Kidney (tissue), 14 donors: ENCODE results near the gene XRCC6. TPM values are rescaled to one million over a fixed set of nuclear protein-coding genes. Genes with fewer than 3 reads are reported as not detected.

Experiments
- DNase-seq, 5 donors: peaks; one replicate each; pipeline ENCODE4 v3.0.0-alpha.2; 2013 to 2020
- FAIRE-seq: peaks from 2 replicates; lab custom pipeline; 2012; peaks lifted over from hg19 to GRCh38; lab: Jason Lieb, UNC
- H3K27ac ChIP-seq, 2 donors: one replicate each; pipeline ENCODE4 v1.7.0; 2013; ENCODE audit warnings: low read depth in 2 of 2, low read length in 2 of 2, inconsistent platforms in 1 of 2
- H3K27me3 ChIP-seq: one replicate; pipeline ENCODE4 v1.7.1; 2013; ENCODE audit warnings: low read length, inconsistent platforms; ENCODE audit not compliant: control insufficient read depth, insufficient read depth
- H3K36me3 ChIP-seq, 3 donors: one replicate each; pipeline versions ENCODE4 v1.7.0 to v1.7.1; 2013; ENCODE audit warnings: low read length in 3 of 3, control low read depth in 1 of 3, inconsistent platforms in 1 of 3; ENCODE audit not compliant: insufficient read depth in 3 of 3, control insufficient read depth in 2 of 3
- H3K4me1 ChIP-seq, 3 donors: one replicate each; pipeline versions ENCODE4 v1.7.0 to v1.7.1; 2013; ENCODE audit warnings: low read length in 3 of 3, inconsistent platforms in 1 of 3, low read depth in 1 of 3; ENCODE audit not compliant: control insufficient read depth in 2 of 3, insufficient read depth in 2 of 3
- H3K4me3 ChIP-seq, 3 donors: one replicate each; pipeline versions ENCODE4 v1.7.0 to v1.8.1; 2013; ENCODE audit warnings: low read length in 3 of 3, control low read depth in 1 of 3, inconsistent platforms in 1 of 3
- H3K9ac ChIP-seq, 3 donors: one replicate each; pipeline versions ENCODE4 v1.7.0 to v1.7.1; 2013; ENCODE audit warnings: low read length in 3 of 3, control low read depth in 1 of 3, inconsistent platforms in 1 of 3
- H3K9me3 ChIP-seq, 3 donors: one replicate each; pipeline versions ENCODE4 v1.7.0 to v1.7.1; 2013; ENCODE audit warnings: low read length in 3 of 3, control low read depth in 1 of 3, inconsistent platforms in 1 of 3; ENCODE audit not compliant: control insufficient read depth in 2 of 3, insufficient read depth in 1 of 3
- intact Hi-C: fragments of 100-400 bp; cut with DNase I; formaldehyde crosslinking; loops from one replicate; pipeline ENCODE4 v1.11.1; 2022
- polyA plus RNA-seq: library from polyadenylated mRNA; stranded (reverse); fragments of 350-450 nt; fragmentation: Illumina TruSeq; extraction: RNeasy Lipid Tissue Mini Kit (QIAGEN cat#74804); gene quantifications from one replicate; pipeline ENCODE4 v1.2.3, GENCODE V29; 2014; ENCODE audit warnings: low read depth, low replicate concordance; ENCODE audit not compliant: insufficient read depth
- total RNA-seq: library from RNA; stranded (reverse); fragmentation: NEBNext Ultra II Directional; extraction: Animal tissue kit (Norgen Biotek cat#: 25700); gene quantifications from one replicate; pipeline ENCODE4 v1.2.1, GENCODE V29; 2021
- TF ChIP-seq, protein P1 (sequence below): IDR thresholded peaks from 3 replicates; pipeline ENCODE4 v1.5.1; 2012; ENCODE audit warnings: mild to moderate bottlenecking, moderate library complexity, borderline replicate concordance; ENCODE audit not compliant: insufficient read depth; ENCODE audit errors: extremely low read depth
- donor health status: control.
- donor health status: control.
- donor health status: control.
- donor health status: control.
- donor health status: control.
- donor health status: DM: yes; HTN: yes; CAD: no.
- donor health status: Normal renal cell carcinoma (clear cell type).

The XRCC6 gene
- total and polyA plus RNA-seq, 2 donors from 2014 or later: 168 to 183 TPM

DNA sequence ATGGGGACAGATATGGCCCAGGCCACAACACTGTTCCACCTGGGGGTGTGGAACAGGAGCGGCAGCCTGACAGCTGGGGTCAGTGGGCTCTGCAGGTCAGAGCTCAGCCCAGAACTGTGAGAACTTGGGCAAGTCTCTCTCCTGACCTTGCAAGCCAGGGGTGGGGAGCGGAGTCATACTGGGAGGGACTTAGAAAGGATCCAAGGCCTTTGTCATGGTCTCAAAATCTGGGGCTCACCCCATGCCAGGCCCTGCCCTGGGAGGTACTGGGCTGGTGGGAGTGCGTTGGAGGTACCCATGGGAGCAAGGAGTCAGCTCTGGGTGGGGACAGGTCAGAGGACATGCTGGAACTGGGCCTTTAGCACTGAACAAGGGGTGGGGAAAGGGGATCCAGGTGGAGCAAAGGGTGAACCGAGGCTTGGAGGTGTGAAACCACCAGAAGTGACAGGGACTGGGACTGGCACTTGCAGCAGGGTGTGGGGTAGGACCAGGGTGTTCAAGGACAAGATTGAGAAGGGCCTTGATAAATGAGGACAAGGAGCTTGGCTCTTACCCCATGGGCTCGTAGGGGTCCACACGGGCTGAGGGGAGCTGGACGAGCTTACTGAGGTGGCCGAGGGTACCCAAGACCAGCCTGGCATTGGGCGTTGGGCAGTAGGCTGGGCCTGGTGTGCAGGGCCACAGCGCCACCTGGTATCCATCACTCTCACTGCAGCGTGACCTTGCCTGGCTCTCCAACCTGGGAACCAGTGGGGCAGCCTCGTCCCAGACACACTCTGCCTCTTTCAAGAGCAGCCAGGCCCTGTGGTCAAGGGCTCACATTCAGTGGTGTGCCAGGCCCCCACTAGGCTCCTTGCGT lies 24.1 kb upstream of the XRCC6 start:
- Histone ChIP-seq H3K36me3 (no peaks in the 10 kb centered on the region), H3K9me3 (no peaks in the 10 kb centered on the region), H3K27ac (peak overlapping the region in 1 of 2 donors; percentile 48), H3K4me3 (no peak overlapping the region), H3K9ac (peak overlapping the region in 1 of 3 donors; percentile 44), H3K4me1 (peaks cover 0 to 7% (median 0%) of the 10 kb centered on the region in 3 donors), H3K27me3 (no peaks in the 10 kb centered on the region)
- no peak for FAIRE-seq
- peak; percentile 52 to 78 (median 69) for DNase-seq
- intact Hi-C loops: no loop called here
- TF ChIP-seq, protein P1, sequence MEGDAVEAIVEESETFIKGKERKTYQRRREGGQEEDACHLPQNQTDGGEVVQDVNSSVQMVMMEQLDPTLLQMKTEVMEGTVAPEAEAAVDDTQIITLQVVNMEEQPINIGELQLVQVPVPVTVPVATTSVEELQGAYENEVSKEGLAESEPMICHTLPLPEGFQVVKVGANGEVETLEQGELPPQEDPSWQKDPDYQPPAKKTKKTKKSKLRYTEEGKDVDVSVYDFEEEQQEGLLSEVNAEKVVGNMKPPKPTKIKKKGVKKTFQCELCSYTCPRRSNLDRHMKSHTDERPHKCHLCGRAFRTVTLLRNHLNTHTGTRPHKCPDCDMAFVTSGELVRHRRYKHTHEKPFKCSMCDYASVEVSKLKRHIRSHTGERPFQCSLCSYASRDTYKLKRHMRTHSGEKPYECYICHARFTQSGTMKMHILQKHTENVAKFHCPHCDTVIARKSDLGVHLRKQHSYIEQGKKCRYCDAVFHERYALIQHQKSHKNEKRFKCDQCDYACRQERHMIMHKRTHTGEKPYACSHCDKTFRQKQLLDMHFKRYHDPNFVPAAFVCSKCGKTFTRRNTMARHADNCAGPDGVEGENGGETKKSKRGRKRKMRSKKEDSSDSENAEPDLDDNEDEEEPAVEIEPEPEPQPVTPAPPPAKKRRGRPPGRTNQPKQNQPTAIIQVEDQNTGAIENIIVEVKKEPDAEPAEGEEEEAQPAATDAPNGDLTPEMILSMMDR: peak; percentile 87

DNA sequence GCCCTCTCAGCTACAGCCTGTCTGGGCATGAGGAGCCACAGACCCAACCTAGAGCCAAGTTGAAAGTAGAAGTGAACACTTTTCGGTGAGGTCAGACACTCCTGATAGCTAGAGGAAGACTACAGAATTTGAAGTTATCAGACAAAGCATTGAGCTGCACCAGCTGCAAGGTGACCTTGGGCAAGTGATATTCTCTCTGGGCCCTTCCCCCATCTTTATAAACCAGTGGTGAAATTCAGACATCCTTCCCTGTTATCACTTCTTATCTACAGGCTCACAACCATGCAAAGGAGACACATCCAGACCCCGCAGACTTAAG lies 23.5 kb upstream of the XRCC6 start:
- peak in 1 of 5 donors; percentile 1 for DNase-seq
- H3K4me3 ChIP-seq: no peak overlapping the region
- H3K4me1 ChIP-seq: peaks cover 0 to 7% (median 0%) of the 10 kb centered on the region in 3 donors
- peak overlapping the region in 1 of 3 donors; percentile 44 for H3K9ac ChIP-seq
- FAIRE-seq: no peak
- no peaks in the 10 kb centered on the region for H3K9me3 ChIP-seq
- H3K27ac ChIP-seq: peak overlapping the region in 1 of 2 donors; percentile 48
- H3K27me3 ChIP-seq: no peaks in the 10 kb centered on the region
- TF ChIP-seq, protein P1: no peak
- H3K36me3 ChIP-seq: peaks cover 0 to 3% (median 0%) of the 10 kb centered on the region in 3 donors
- intact Hi-C loops: no loop called here

GRCh38 chr22:41598081-41598480 lies 23.0 kb upstream of the XRCC6 start:
- H3K36me3 ChIP-seq: peaks cover 0 to 6% (median 0%) of the 10 kb centered on the region in 3 donors
- no peak overlapping the region for H3K27ac ChIP-seq
- no peak overlapping the region for H3K4me3 ChIP-seq
- no peak for FAIRE-seq
- H3K9me3 ChIP-seq: no peaks in the 10 kb centered on the region
- intact Hi-C loops: no loop called here
- peak in 1 of 5 donors; percentile 41 for DNase-seq
- peaks cover 0 to 7% (median 0%) of the 10 kb centered on the region in 3 donors for H3K4me1 ChIP-seq
- H3K27me3 ChIP-seq: no peaks in the 10 kb centered on the region
- TF ChIP-seq, protein P1: no peak
- H3K9ac ChIP-seq: no peak overlapping the region
